HepG2 (cell line): ENCODE data around the gene PPP1R9B. TPM values are rescaled to one million over a fixed set of nuclear protein-coding genes. Genes with fewer than 3 reads are reported as not detected.

Experiments used
- ATAC-seq: fragments of 200-7000 bp; cut with Tn5 transposase; 3 replicates; pipeline ENCODE4 v1.9.1; 2020; ENCODE audit warnings: mild to moderate bottlenecking, moderate library complexity
- BruUV-seq: library from RNA; stranded (reverse); fragments of 400-500 nt; replicated peaks from 2 replicates; lab custom pipeline; 2021; lab: Mats Ljungman, UMichigan
- CTCF ChIA-PET: fragments of 300-600 bp; formaldehyde crosslinking; extraction: SDS; loops from one replicate; lab custom pipeline; 2021; ENCODE audit warnings: low total read pairs, inconsistent platforms, low intra/inter-chr PET ratio; lab: Yijun Ruan, JAX
- POLR2A ChIA-PET: fragments of 350-600 bp; sonication (Branson Sonifier 250); formaldehyde crosslinking; loops from one replicate; lab custom pipeline; 2020; ENCODE audit warnings: antibody characterized with exemption, inconsistent platforms; lab: Yijun Ruan, JAX
- DNase-seq: peaks from one replicate; pipeline ENCODE4 v3.0.0-alpha.2; 2015; ENCODE audit warnings: low spot score
- FAIRE-seq: peaks from 3 replicates; lab custom pipeline; 2011; peaks lifted over from hg19 to GRCh38; lab: Jason Lieb, UNC
- H2AFZ ChIP-seq: one replicate; pipeline ENCODE4 v1.6.1; 2011; ENCODE audit warnings: low read length, inconsistent platforms
- H3K27ac ChIP-seq: fragments of 300-600 bp; 3 replicates; pipeline ENCODE4 v1.8.0; 2011; ENCODE audit warnings: mixed run types, mild to moderate bottlenecking, mixed read lengths, low read length, inconsistent platforms; ENCODE audit not compliant: insufficient read depth; ENCODE audit errors: extremely low read length
- H3K27me3 ChIP-seq, 2 experiments: fragments of 200-600 bp in 1 of 2; 2 replicates in 1 of 2; 3 replicates in 1 of 2; pipeline versions ENCODE4 v1.6.0 to v1.8.0; 2011; ENCODE audit warnings: low read length in 2 of 2, mild to moderate bottlenecking in 2 of 2, moderate library complexity in 2 of 2, inconsistent platforms in 1 of 2; ENCODE audit not compliant: insufficient read depth in 2 of 2, control insufficient read depth in 1 of 2
- H3K36me3 ChIP-seq, 2 experiments: fragments of 200-600 bp in 1 of 2; replicated peaks in 1 of 2; 2 replicates in 1 of 2; 3 replicates in 1 of 2; pipeline versions ENCODE4 v1.5.1 to v1.8.0; 2011; ENCODE audit warnings: low read length in 2 of 2, inconsistent platforms in 1 of 2; ENCODE audit not compliant: insufficient read depth in 2 of 2, control insufficient read depth in 1 of 2
- H3K4me1 ChIP-seq: 2 replicates; pipeline ENCODE4 v1.5.1; 2012; ENCODE audit warnings: low read length, inconsistent platforms; ENCODE audit not compliant: insufficient read depth
- H3K4me2 ChIP-seq: 2 replicates; pipeline ENCODE4 v1.6.0; 2011; ENCODE audit warnings: low read depth, low read length, inconsistent platforms
- H3K4me3 ChIP-seq, 3 experiments: fragments of 200-600 bp in 1 of 3; sonication (generic), shearing (Covaris generic) in 1 of 3; replicated peaks in 1 of 3; 2 replicates each; pipeline ENCODE4 v1.5.1; 2011 to 2016; ENCODE audit warnings: low read length in 3 of 3, inconsistent platforms in 2 of 3, low read depth in 2 of 3, mild to moderate bottlenecking in 2 of 3, control low read depth in 1 of 3, mixed read lengths in 1 of 3; ENCODE audit not compliant: insufficient read depth in 1 of 3
- H3K79me2 ChIP-seq: one replicate; pipeline ENCODE4 v1.6.1; 2011; ENCODE audit warnings: low read length, inconsistent platforms; ENCODE audit not compliant: insufficient read depth
- H3K9ac ChIP-seq: 2 replicates; pipeline ENCODE4 v1.6.0; 2011; ENCODE audit warnings: mild to moderate bottlenecking, low read depth, low read length, inconsistent platforms; ENCODE audit not compliant: insufficient read depth
- H3K9me3 ChIP-seq: 2 replicates; pipeline ENCODE4 v1.5.1; 2012; ENCODE audit warnings: mild to moderate bottlenecking, low read length
- H4K20me1 ChIP-seq: 2 replicates; pipeline ENCODE4 v1.6.0; 2011; ENCODE audit warnings: inconsistent platforms, mild to moderate bottlenecking, low read length, moderate library complexity; ENCODE audit not compliant: insufficient read depth
- BCL6 ChIP-seq: IDR thresholded peaks from 2 replicates; pipeline ENCODE4 v1.6.1; 2016; ENCODE audit warnings: missing genetic modification reagents, missing compliant biosample characterization
- E2F5 ChIP-seq: sonication (generic); formaldehyde crosslinking; conservative IDR thresholded peaks from 2 replicates; pipeline ENCODE4 v1.4.0; 2020; ENCODE audit warnings: missing genetic modification reagents
- ELF1 ChIP-seq: sonication (generic); formaldehyde crosslinking; IDR thresholded peaks from 2 replicates; pipeline ENCODE4 v1.4.0; 2020; ENCODE audit warnings: missing genetic modification reagents
- ETV6 ChIP-seq: sonication (generic); formaldehyde crosslinking; conservative IDR thresholded peaks from 2 replicates; pipeline ENCODE4 v1.4.0; 2020; ENCODE audit warnings: missing genetic modification reagents
- KMT2A ChIP-seq: sonication (generic); formaldehyde crosslinking; IDR thresholded peaks from 2 replicates; pipeline ENCODE4 v1.4.0; 2020; ENCODE audit warnings: missing genetic modification reagents
- MEIS1 ChIP-seq: sonication (generic); formaldehyde crosslinking; IDR thresholded peaks from 2 replicates; pipeline ENCODE4 v1.9.0; 2021; ENCODE audit warnings: mild to moderate bottlenecking, missing genetic modification reagents, moderate library complexity, borderline replicate concordance
- NFIC ChIP-seq: IDR thresholded peaks from 2 replicates; pipeline ENCODE4 v1.6.1; 2012; ENCODE audit warnings: mild to moderate bottlenecking, low read length, inconsistent platforms
- STAT6 ChIP-seq: sonication (generic); formaldehyde crosslinking; IDR thresholded peaks from 2 replicates; pipeline ENCODE4 v1.4.0; 2020; ENCODE audit warnings: missing genetic modification reagents, mild to moderate bottlenecking, borderline replicate concordance
- ZBTB10 ChIP-seq: sonication (generic); formaldehyde crosslinking; IDR thresholded peaks from 2 replicates; pipeline ENCODE4 v1.4.0; 2020; ENCODE audit warnings: missing genetic modification reagents, borderline replicate concordance
- ZBTB3 ChIP-seq: sonication (generic); formaldehyde crosslinking; IDR thresholded peaks from 2 replicates; pipeline ENCODE4 v1.4.0; 2020; ENCODE audit warnings: low read depth, mild to moderate bottlenecking, moderate library complexity, missing genetic modification reagents, borderline replicate concordance
- ZFAT ChIP-seq: sonication (generic); formaldehyde crosslinking; conservative IDR thresholded peaks from 2 replicates; pipeline ENCODE4 v1.8.1; 2023; ENCODE audit warnings: missing genetic modification reagents, inconsistent platforms
- ZNF280B ChIP-seq: sonication (generic); formaldehyde crosslinking; IDR thresholded peaks from 2 replicates; pipeline ENCODE4 v1.5.0; 2020; ENCODE audit warnings: missing genetic modification reagents, mild to moderate bottlenecking, borderline replicate concordance
- ZNF329 ChIP-seq: sonication (generic); formaldehyde crosslinking; IDR thresholded peaks from 2 replicates; pipeline ENCODE4 v1.9.0; 2021; ENCODE audit warnings: low read depth, mild to moderate bottlenecking, missing genetic modification reagents
- WGBS: methylation state at CpG from one replicate; pipeline ENCODE4 v1.1.6; 2017; ENCODE audit warnings: low lambda C conversion rate; 5-methylcytosine and 5-hydroxymethylcytosine counted together
- in situ Hi-C: cut with HindIII; loops from 2 replicates; pipeline ENCODE4 v1.10.0; 2017; ENCODE audit warnings: low pct_unique_long_range_greater_than_20kb; ENCODE audit not compliant: extremely low pct_ligation_motif_present
- intact Hi-C: fragments of 100-400 bp; cut with micrococcal nuclease; formaldehyde crosslinking; loops from one replicate; pipeline ENCODE4 v1.10.0; 2022; ENCODE audit not compliant: unreplicated experiment
- polyA plus RNA-seq, 8 experiments: library from polyadenylated mRNA; depleted of rRNA in 3 of 8; stranded (reverse) in 7 of 8; unstranded in 1 of 8; fragments of >200 nt; fragmentation: Illumina TruSeq in 4 of 8; extraction: Trizol in 4 of 8; gene quantifications; 2 replicates each; pipeline versions ENCODE4 v1.2.1 to v1.2.3, GENCODE V29; 2011 to 2016; ENCODE audit warnings: low read depth in 4 of 8, missing spikeins in 1 of 8, mixed read lengths in 1 of 8; ENCODE audit not compliant: insufficient read depth in 1 of 8
- total RNA-seq, 5 experiments: library from RNA; depleted of rRNA; stranded (reverse); fragments of >200 nt; fragmentation: Illumina TruSeq; extraction: Trizol; gene quantifications; 2 replicates each; pipeline ENCODE4 v1.2.3, GENCODE V29; 2016; ENCODE audit warnings: low read depth in 1 of 5

Gene PPP1R9B
- total and polyA plus RNA-seq, 2 of the 13 experiments (the other 11 are each of a cell fraction or from before 2014, with no cell fraction given), result 9.4 to 15.8 TPM

- no peak for TF ChIP-seq NFIC
- TF ChIP-seq ZBTB3 (CRISPR knock-in tag), result no peak
- TF ChIP-seq ZNF280B (CRISPR knock-in tag), result 0 out of 2 replicates have a peak, but pooled peaks have one; percentile 32
- TF ChIP-seq, all 625 proteins: peak for 13
Measured at GRCh38 chr17:50146230-50146926, 4.1 kb downstream of the PPP1R9B start (continued).

- FAIRE-seq (no peak), ATAC-seq (no peak), DNase-seq (no peak)
- 83% methylated on average over 11 of the region's 11 CpGs for whole genome bisulfite sequencing
- Histone ChIP-seq H3K9ac (no peak overlapping the region), H3K4me3 (no peak overlapping the region), H2AFZ (no peak overlapping the region), H3K36me3 (peaks cover 34 to 43% of the 10 kb centered on the region in 2 experiments), H3K9me3 (no peaks in the 10 kb centered on the region), H3K4me1 (peaks cover 42% of the 10 kb centered on the region), H3K79me2 (peaks cover 25% of the 10 kb centered on the region), H3K4me2 (peak overlapping the region; percentile 100; the same call in 1 of the 2 replicates), H4K20me1 (peaks cover 11% of the 10 kb centered on the region; the same call in 1 of the 2 replicates), H3K27me3 (no peaks in the 10 kb centered on the region), H3K27ac (peak overlapping the region; percentile 11)
- CTCF ChIA-PET, result no interaction called here
- POLR2A ChIA-PET, result no interaction called here
- intact Hi-C loops, result no loop called here
- in situ Hi-C loops, result no loop called here
- no TSS peak for BruUV-seq
- TF ChIP-seq BCL6 (CRISPR knock-in tag) (no peak), ZBTB10 (no peak), ELF1 (CRISPR knock-in tag) (no peak), E2F5 (CRISPR knock-in tag) (no peak), ETV6 (no peak), ZNF329 (CRISPR knock-in tag) (no peak), MEIS1 (CRISPR knock-in tag) (no peak), KMT2A (CRISPR knock-in tag) (no peak), STAT6 (no peak), ZFAT (CRISPR knock-in tag) (no peak)
Measured at GRCh38 chr17:50145532-50146229, 4.8 kb downstream of the PPP1R9B start.
